Common myeloid progenitor, CD34-positive (primary cell): ENCODE results near the gene TMEM14C.
"Not testable (repeated sequence)": the region's sequence is repeated elsewhere in the genome, so short reads cannot be mapped to it uniquely, and the experiment has no call there.

Experiments
- CTCF ChIA-PET: fragments of 350-600 bp; sonication (Branson Sonifier 250); formaldehyde crosslinking; loops from one replicate; lab custom pipeline; 2021; ENCODE audit warnings: antibody characterized with exemption; lab: Charles Lee
- POLR2A ChIA-PET: fragments of 350-600 bp; sonication (Branson Sonifier 250); formaldehyde crosslinking; loops from one replicate; lab custom pipeline; 2021; ENCODE audit warnings: antibody characterized with exemption; lab: Charles Lee
- DNase-seq, 3 donors: peaks; one replicate each; pipeline versions ENCODE4 v3.0.0 to v3.0.0-alpha.2; 2013
- H3K27ac ChIP-seq, 2 experiments: 1 replicate in 1 of 2; 2 replicates in 1 of 2; pipeline ENCODE4 v1.7.0; 2013; ENCODE audit warnings: inconsistent platforms in 2 of 2, low read length in 2 of 2, mild to moderate bottlenecking in 2 of 2, low read depth in 1 of 2, moderate library complexity in 1 of 2; ENCODE audit not compliant: severe bottlenecking in 2 of 2, insufficient read depth in 1 of 2, poor library complexity in 1 of 2
- H3K27me3 ChIP-seq, 5 experiments: replicated peaks in 2 of 5; 1 replicate in 3 of 5; 2 replicates in 2 of 5; pipeline versions ENCODE4 v1.6.1 to v1.7.0; 2013; ENCODE audit warnings: low read length in 4 of 5, mild to moderate bottlenecking in 2 of 5, moderate library complexity in 2 of 5, inconsistent platforms in 1 of 5; ENCODE audit not compliant: insufficient read depth in 5 of 5, control insufficient read depth in 4 of 5
- H3K36me3 ChIP-seq, 4 experiments: 1 replicate in 2 of 4; 2 replicates in 2 of 4; pipeline versions ENCODE4 v1.6.1 to v1.7.0; 2013; ENCODE audit warnings: low read length in 3 of 4, control low read depth in 1 of 4, mild to moderate bottlenecking in 1 of 4; ENCODE audit not compliant: control insufficient read depth in 4 of 4, insufficient read depth in 4 of 4
- H3K4me1 ChIP-seq, 4 experiments: 1 replicate in 3 of 4; 2 replicates in 1 of 4; pipeline versions ENCODE4 v1.6.1 to v1.7.1; 2013; ENCODE audit warnings: low read length in 3 of 4, mild to moderate bottlenecking in 3 of 4, control low read depth in 1 of 4, inconsistent platforms in 1 of 4, moderate library complexity in 1 of 4; ENCODE audit not compliant: control insufficient read depth in 4 of 4, insufficient read depth in 4 of 4; ENCODE audit errors: control extremely low read depth in 1 of 4
- H3K4me3 ChIP-seq, 7 experiments: 1 replicate in 4 of 7; 2 replicates in 3 of 7; pipeline versions ENCODE4 v1.5.1 to v1.7.0; 2013; ENCODE audit warnings: mild to moderate bottlenecking in 7 of 7, low read length in 6 of 7, moderate library complexity in 6 of 7, inconsistent platforms in 2 of 7, low read depth in 2 of 7, control low read depth in 1 of 7; ENCODE audit not compliant: insufficient read depth in 4 of 7, control insufficient read depth in 1 of 7; ENCODE audit errors: extremely low read depth in 1 of 7
- H3K9me3 ChIP-seq, 5 experiments: 1 replicate in 4 of 5; 2 replicates in 1 of 5; pipeline versions ENCODE4 v1.6.1 to v1.7.1; 2013; ENCODE audit warnings: low read length in 4 of 5, mild to moderate bottlenecking in 2 of 5, inconsistent platforms in 1 of 5, low read depth in 1 of 5, moderate library complexity in 1 of 5; ENCODE audit not compliant: control insufficient read depth in 4 of 5, insufficient read depth in 2 of 5; ENCODE audit errors: control extremely low read depth in 1 of 5
- WGBS: methylation state at CpG from one replicate; pipeline ENCODE4 v1.1.5; 2013; ENCODE audit not compliant: insufficient coverage; 5-methylcytosine and 5-hydroxymethylcytosine counted together

The TMEM14C gene

DNA sequence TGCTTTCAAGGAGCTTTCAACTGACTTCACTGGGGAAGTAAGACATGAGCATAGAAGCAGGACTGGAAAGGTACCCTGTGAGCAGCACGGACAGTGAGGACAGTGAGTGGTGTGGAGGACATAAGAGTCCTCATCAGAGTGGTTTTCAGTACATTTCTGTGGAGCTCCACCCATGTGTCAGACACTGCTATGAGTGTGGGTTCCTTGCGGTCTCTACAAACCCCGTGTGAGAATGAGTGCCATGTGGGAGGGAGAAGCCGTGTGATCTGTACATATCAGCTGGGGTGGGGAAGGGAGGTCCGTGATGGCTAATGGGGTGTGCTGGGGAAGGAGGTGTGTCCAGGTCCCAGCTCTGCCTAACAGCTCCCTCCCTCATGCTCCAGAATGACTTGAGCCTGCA, 28.9 kb downstream of the TMEM14C start:
- POLR2A ChIA-PET, H3K9me3 ChIP-seq, H3K4me3 ChIP-seq, H3K27ac ChIP-seq, H3K27me3 ChIP-seq, DNase-seq, CTCF ChIA-PET: not testable (repeated sequence)
- H3K36me3 ChIP-seq = peaks cover 12 to 61% (median 31%) of the 10 kb centered on the region in 4 experiments
- 100% methylated on average over 1 of the region's 5 CpGs for WGBS
- H3K4me1 ChIP-seq = peaks cover 11 to 26% (median 15%) of the 10 kb centered on the region in 4 experiments

DNA sequence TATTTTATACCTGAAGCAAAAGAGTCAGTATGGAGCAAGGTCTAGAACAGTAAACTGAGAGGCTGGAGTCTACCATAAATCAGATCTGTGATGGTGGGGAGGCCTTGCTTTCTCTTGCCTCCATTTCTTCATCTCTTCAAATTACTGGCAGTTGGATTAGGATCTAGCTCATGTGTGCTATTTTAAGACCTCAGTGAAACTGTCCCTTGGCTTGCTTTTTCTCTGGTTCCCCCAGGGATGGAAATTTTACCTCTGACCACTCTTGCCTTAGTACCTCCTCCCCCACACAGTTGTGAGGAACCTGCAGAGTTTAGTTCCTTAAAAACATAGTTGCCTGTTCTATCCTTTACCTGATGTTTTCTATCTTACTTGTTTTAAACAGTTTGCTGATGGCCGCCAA, 33.2 kb downstream of the TMEM14C start:
- ChIA-PET CTCF (interaction anchor here (0.6 to 2.2 kb wide), 5 partner anchors 8 to 303 kb away, joined by 3 to 6 read pairs (median 4); no protein-coding TSS in a partner anchor), POLR2A (no interaction called here)
- H3K9me3 ChIP-seq = no peaks in the 10 kb centered on the region
- H3K27me3 ChIP-seq = no peaks in the 10 kb centered on the region
- 100% methylated on average over 1 of the region's 1 CpG for WGBS
- H3K27ac ChIP-seq = no peak overlapping the region
- DNase-seq = no peak
- H3K36me3 ChIP-seq = peaks cover 12 to 66% (median 34%) of the 10 kb centered on the region in 4 experiments
- no peak overlapping the region for H3K4me3 ChIP-seq
- H3K4me1 ChIP-seq = no peaks in the 10 kb centered on the region

DNA sequence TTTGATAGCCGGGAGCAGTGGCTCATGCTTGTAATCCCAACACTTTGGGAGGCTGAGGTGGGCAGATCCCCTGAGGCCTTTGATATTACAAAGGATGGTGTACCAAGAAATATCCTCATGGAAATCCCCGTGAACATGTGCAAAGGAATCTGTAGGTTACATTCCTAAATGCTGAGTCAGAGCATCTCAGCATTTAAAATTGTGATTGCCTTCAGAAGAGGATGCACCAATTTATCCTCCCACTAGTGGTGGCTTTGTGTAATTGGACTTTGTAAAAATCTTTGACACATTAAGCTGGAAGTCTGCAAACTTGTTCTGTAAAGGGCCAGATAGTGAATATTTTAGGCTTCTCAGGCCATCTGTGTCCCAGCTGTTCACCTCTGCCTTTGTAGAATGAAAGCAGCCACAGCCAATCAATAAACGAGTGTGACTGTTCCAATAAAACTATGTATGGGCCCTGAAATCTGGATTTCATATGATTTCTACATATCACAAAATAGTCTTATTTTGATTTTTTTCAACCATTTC, 36.5 kb downstream of the TMEM14C start:
- H3K4me3 ChIP-seq = no peak overlapping the region
- no peaks in the 10 kb centered on the region for H3K27me3 ChIP-seq
- H3K9me3 ChIP-seq = no peaks in the 10 kb centered on the region
- CTCF ChIA-PET = interaction anchor here (0.6 to 3.4 kb wide), 8 partner anchors 9 to 295 kb away, joined by 3 to 20 read pairs (median 5); partner anchors contain the start of gene TMEM14B
- peaks cover 4 to 35% (median 17%) of the 10 kb centered on the region in 4 experiments for H3K36me3 ChIP-seq
- H3K27ac ChIP-seq = no peak overlapping the region
- POLR2A ChIA-PET = no interaction called here
- no peaks in the 10 kb centered on the region for H3K4me1 ChIP-seq
- WGBS = 89% methylated on average over 3 of the region's 3 CpGs
- peak; percentile 60 to 80 (median 76) for DNase-seq

DNA sequence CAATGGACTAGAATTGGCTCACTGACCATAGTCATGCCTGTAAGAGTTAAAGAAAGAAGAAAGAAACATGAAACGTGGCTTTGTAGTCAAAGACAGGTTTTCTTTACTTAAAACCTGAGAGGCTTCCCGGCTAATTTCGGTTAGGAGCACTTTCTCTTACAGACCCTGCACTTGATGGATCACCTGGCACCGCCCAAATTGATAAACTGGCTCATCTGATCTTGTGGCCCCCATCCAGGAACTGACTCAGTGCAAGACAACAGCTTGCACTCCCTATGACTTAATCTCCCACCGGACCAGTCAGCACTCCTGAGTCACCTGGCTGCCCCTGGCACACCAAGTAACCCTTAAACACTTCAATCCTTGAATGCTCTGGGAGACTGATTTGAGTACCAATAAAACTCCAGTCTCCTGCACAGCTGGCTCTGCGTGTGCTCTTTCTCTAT, 37.0 kb downstream of the TMEM14C start:
- DNase-seq = no peak
- CTCF ChIA-PET = interaction anchor here (0.6 to 3.4 kb wide), 7 partner anchors 9 to 295 kb away, joined by 3 to 20 read pairs (median 6); partner anchors contain the start of gene TMEM14B
- no peaks in the 10 kb centered on the region for H3K4me1 ChIP-seq
- H3K27ac ChIP-seq = no peak overlapping the region
- H3K36me3 ChIP-seq = peaks cover 1 to 29% (median 12%) of the 10 kb centered on the region in 4 experiments
- no peaks in the 10 kb centered on the region for H3K9me3 ChIP-seq
- no peaks in the 10 kb centered on the region for H3K27me3 ChIP-seq
- 96% methylated on average over 6 of the region's 6 CpGs for WGBS
- POLR2A ChIA-PET = no interaction called here
- H3K4me3 ChIP-seq = no peak overlapping the region

DNA sequence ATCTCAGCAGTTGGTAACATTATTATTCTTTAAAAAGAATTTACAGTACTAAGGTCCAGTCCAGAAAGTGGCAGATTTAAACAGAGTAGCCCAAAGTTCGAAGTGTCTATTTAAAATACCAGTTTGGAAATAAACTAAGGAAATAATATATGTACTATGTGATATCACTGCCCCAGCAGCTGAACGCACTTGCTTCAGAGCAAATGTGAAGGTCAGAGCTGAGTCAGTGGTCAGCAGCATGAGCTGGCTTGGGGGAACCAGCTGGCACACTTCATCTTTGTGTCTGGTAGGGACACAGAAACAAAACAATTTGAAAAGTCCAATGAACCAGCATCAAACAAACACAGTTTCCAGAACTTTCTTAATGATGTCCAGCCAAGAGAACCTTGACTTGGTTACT, 40.1 kb downstream of the TMEM14C start:
- no peaks in the 10 kb centered on the region for H3K9me3 ChIP-seq
- H3K27me3 ChIP-seq = no peaks in the 10 kb centered on the region
- WGBS = 100% methylated on average over 1 of the region's 2 CpGs
- CTCF ChIA-PET = no interaction called here
- no peak overlapping the region for H3K27ac ChIP-seq
- H3K36me3 ChIP-seq = peaks cover 0 to 10% (median 7%) of the 10 kb centered on the region in 4 experiments
- no peak for DNase-seq
- H3K4me1 ChIP-seq = no peaks in the 10 kb centered on the region
- POLR2A ChIA-PET = no interaction called here
- H3K4me3 ChIP-seq = no peak overlapping the region

DNA sequence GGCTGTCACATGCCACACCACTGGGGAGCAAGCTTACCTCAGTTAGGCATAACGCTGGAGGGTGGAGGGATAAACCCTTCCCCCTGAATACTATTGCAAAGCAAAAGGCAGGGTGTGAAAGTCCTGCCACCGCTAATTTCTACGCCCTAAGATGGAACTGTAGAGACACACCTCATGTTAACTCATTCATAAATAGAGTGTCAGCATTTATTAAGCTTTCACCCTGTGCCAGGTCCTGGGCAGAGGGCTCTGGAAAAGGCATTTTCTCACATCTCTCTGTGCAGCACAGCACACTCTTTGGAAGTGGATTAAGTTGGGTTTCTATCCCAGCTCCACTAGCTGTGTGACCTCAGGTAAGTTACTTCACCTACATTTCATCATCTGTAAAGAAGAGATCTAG, 46.5 kb downstream of the TMEM14C start:
- no peak overlapping the region for H3K4me3 ChIP-seq
- DNase-seq = no peak
- peaks cover 3 to 14% (median 5%) of the 10 kb centered on the region in 4 experiments for H3K36me3 ChIP-seq
- no peak overlapping the region for H3K27ac ChIP-seq
- POLR2A ChIA-PET = no interaction called here
- H3K9me3 ChIP-seq = no peaks in the 10 kb centered on the region
- no CpG with 5 or more reads among the region's 3 CpGs for WGBS
- CTCF ChIA-PET = interaction anchor here (1.2 to 1.9 kb wide), 3 partner anchors 10 to 259 kb away, joined by 4 to 6 read pairs (median 4); no protein-coding TSS in a partner anchor
- H3K4me1 ChIP-seq = no peaks in the 10 kb centered on the region
- no peaks in the 10 kb centered on the region for H3K27me3 ChIP-seq

DNA sequence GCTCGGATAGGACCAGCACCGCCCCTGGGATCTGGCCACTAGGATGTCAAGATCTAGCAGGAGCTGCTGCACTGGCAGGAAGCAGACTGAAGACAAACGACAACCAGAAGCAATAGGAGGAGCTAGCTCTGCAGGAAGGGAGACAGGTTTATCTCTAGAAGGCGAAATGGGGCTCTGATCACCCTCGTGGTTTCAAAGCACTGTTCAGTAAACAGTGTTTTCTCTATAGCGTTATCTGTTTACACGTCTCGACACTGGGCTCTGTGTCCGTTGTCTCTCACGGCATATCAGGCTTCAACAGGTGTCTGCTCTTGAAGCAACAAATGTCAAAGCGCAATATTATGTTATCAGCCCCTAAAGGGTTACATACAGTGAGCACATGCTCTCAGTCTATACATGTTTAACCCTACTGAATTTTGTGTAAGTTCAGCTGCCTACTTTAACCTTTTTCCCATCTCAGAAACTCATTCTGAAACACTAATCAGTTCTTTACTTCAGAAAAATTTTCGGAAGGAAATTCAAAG, 48.6 kb downstream of the TMEM14C start:
- ChIA-PET POLR2A (no interaction called here), CTCF (interaction anchor here (1.2 kb wide), 1 partner anchor 12 kb away, joined by 6 read pairs; no protein-coding TSS in a partner anchor)
- 83% methylated on average over 11 of the region's 12 CpGs for WGBS
- H3K36me3 ChIP-seq = peaks cover 6 to 14% (median 8%) of the 10 kb centered on the region in 4 experiments
- no peak overlapping the region for H3K27ac ChIP-seq
- H3K4me3 ChIP-seq = no peak overlapping the region
- no peaks in the 10 kb centered on the region for H3K9me3 ChIP-seq
- H3K27me3 ChIP-seq = no peaks in the 10 kb centered on the region
- DNase-seq = peak; percentile 23 to 70 (median 37)
- H3K4me1 ChIP-seq = no peaks in the 10 kb centered on the region
